ENCODE measurements around the gene SYT9.

SYT9 gene

GRCh38 chr11:7416080-7416479 is 164.4 kb downstream of the SYT9 start:
- Histone ChIP-seq H3K27ac (no peak overlapping the region), H3K4me3 (no peak overlapping the region)

GRCh38 chr11:7417328-7417727 is 165.6 kb downstream of the SYT9 start:
- no peak overlapping the region for H3K27ac ChIP-seq
- H3K4me3 ChIP-seq: no peak overlapping the region

GRCh38 chr11:7418061-7418460 is 166.4 kb downstream of the SYT9 start:
- H3K27ac ChIP-seq: no peak overlapping the region
- no peak overlapping the region for H3K4me3 ChIP-seq

- Histone ChIP-seq H3K27ac (no peak overlapping the region), H3K4me3 (no peak overlapping the region)
Observed at GRCh38 chr11:7418906-7419305, 167.2 kb downstream of the SYT9 start.

GRCh38 chr11:7421136-7421535 is 169.4 kb downstream of the SYT9 start:
- Histone ChIP-seq H3K4me3 (no peak overlapping the region), H3K27ac (no peak overlapping the region)

GRCh38 chr11:7422544-7423331 is 171.0 kb downstream of the SYT9 start:
- Histone ChIP-seq H3K27ac (no peak overlapping the region), H3K4me3 (no peak overlapping the region)

GRCh38 chr11:7423946-7424345 is 172.2 kb downstream of the SYT9 start:
- Histone ChIP-seq H3K4me3 (no peak overlapping the region), H3K27ac (no peak overlapping the region)

GRCh38 chr11:7427733-7428132 is 176.0 kb downstream of the SYT9 start:
- Histone ChIP-seq H3K27ac (no peak overlapping the region), H3K4me3 (no peak overlapping the region)

- no peak overlapping the region for H3K4me3 ChIP-seq
- no peak overlapping the region for H3K27ac ChIP-seq
Observed at GRCh38 chr11:7428196-7428595, 176.5 kb downstream of the SYT9 start.

- no peak overlapping the region for H3K27ac ChIP-seq
- H3K4me3 ChIP-seq: no peak overlapping the region
Observed at GRCh38 chr11:7430496-7430895, 178.8 kb downstream of the SYT9 start.

GRCh38 chr11:7435176-7435575 is 183.5 kb downstream of the SYT9 start:
- Histone ChIP-seq H3K4me3 (no peak overlapping the region), H3K27ac (no peak overlapping the region)

- H3K27ac ChIP-seq: peak overlapping the region in 2 of 21 experiments; percentile 34 to 54
- no peak overlapping the region for H3K4me3 ChIP-seq
Observed at GRCh38 chr11:7436146-7436545, 184.4 kb downstream of the SYT9 start.

GRCh38 chr11:7436657-7437056 is 185.0 kb downstream of the SYT9 start:
- Histone ChIP-seq H3K4me3 (no peak overlapping the region), H3K27ac (peak overlapping the region in 2 of 21 experiments; percentile 34 to 54)

GRCh38 chr11:7437696-7438095 is 186.0 kb downstream of the SYT9 start:
- no peak overlapping the region for H3K4me3 ChIP-seq
- no peak overlapping the region for H3K27ac ChIP-seq

- H3K27ac ChIP-seq: no peak overlapping the region
- no peak overlapping the region for H3K4me3 ChIP-seq
Observed at GRCh38 chr11:7439746-7440320, 188.1 kb downstream of the SYT9 start.

GRCh38 chr11:7442588-7443215 is 191.0 kb downstream of the SYT9 start:
- Histone ChIP-seq H3K27ac (no peak overlapping the region), H3K4me3 (no peak overlapping the region)

GRCh38 chr11:7444091-7444981 is 192.6 kb downstream of the SYT9 start:
- H3K4me3 ChIP-seq: no peak overlapping the region
- H3K27ac ChIP-seq: no peak overlapping the region

GRCh38 chr11:7445564-7445963 is 193.9 kb downstream of the SYT9 start:
- Histone ChIP-seq H3K27ac (no peak overlapping the region), H3K4me3 (no peak overlapping the region)

- Histone ChIP-seq H3K4me3 (no peak overlapping the region), H3K27ac (no peak overlapping the region)
Observed at GRCh38 chr11:7448201-7448600, 196.5 kb downstream of the SYT9 start.

- H3K27ac ChIP-seq: no peak overlapping the region
- H3K4me3 ChIP-seq: no peak overlapping the region
Observed at GRCh38 chr11:7449211-7449840, 197.6 kb downstream of the SYT9 start.

Data from skin epidermis (tissue), 12 donors.